LNCaP clone FGC (cell line): ENCODE data around the gene POR.
A peak's percentile ranks its signal among the peaks of the same experiment; 100 is the strongest.

Experiments used
- DNase-seq: peaks from one replicate; pipeline ENCODE4 v3.0.0-alpha.2; 2011; ENCODE audit warnings: low read depth
- H3K4me3 ChIP-seq: 2 replicates; pipeline ENCODE4 v1.5.1; 2011; ENCODE audit warnings: mild to moderate bottlenecking, low read depth, low read length, control low read depth
- TF ChIP-seq, protein P1 (sequence below): IDR thresholded peaks from 2 replicates; pipeline ENCODE4 v1.5.1; 2012; ENCODE audit warnings: mild to moderate bottlenecking; ENCODE audit not compliant: control insufficient read depth, insufficient read depth; ENCODE audit errors: extremely low read depth

The POR gene

DNA sequence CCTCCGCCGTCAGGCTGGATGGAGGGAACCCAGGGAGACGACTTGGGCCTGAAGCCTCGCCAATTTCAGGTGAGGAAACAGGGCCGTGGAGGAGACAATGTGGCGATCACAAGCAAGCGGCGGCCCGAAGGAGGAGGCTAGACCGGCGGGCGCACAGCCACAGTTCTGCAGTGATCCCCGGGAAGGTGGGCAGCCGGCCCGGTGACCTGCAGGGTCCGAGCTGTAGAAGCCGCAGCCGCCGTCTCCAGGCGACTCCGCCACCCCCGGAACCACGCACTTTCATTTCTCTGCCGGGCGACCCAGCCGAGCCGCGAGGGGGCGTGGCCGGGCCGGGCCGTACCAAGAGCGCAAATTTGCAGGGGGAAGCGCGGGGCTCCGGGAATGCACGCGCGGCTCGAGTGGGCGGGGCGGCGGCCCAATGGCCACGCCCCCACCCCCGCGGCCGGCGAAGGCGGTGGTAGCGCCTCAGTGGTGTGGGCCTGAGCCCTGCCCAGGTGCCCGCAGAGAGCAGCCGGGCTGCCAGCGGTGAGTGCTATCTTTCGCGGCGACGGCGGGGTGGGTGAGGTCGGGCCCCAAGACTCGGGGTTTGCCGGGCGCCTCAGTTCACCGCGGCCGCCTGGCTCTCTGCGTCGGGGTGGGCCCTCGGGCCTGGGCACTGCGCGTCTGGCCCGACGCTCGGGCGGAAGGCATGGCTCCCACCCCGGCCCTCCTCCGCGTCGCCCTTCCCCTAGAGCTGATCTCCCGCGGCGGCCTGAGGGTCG, at the start of gene POR:
POR (plus strand) TSS at position 501 of the 761 bp plus-strand sequence. CDS start 38,847 bp downstream, outside the sequence.
- TF ChIP-seq, protein P1, sequence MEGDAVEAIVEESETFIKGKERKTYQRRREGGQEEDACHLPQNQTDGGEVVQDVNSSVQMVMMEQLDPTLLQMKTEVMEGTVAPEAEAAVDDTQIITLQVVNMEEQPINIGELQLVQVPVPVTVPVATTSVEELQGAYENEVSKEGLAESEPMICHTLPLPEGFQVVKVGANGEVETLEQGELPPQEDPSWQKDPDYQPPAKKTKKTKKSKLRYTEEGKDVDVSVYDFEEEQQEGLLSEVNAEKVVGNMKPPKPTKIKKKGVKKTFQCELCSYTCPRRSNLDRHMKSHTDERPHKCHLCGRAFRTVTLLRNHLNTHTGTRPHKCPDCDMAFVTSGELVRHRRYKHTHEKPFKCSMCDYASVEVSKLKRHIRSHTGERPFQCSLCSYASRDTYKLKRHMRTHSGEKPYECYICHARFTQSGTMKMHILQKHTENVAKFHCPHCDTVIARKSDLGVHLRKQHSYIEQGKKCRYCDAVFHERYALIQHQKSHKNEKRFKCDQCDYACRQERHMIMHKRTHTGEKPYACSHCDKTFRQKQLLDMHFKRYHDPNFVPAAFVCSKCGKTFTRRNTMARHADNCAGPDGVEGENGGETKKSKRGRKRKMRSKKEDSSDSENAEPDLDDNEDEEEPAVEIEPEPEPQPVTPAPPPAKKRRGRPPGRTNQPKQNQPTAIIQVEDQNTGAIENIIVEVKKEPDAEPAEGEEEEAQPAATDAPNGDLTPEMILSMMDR, result no peak
- peak; percentile 68 for DNase-seq

GRCh38 chr7:75866114-75866488, 48.9 kb upstream of the POR start:
- TF ChIP-seq, protein P1, result no peak
- DNase-seq, result no peak

More for the DNA sequence above, at the start of gene POR:
- peak within 1 kb of the TSS; percentile 98 for H3K4me3 ChIP-seq

GRCh38 chr7:75866489-75867389, 48.2 kb upstream of the POR start:
- TF ChIP-seq, protein P1, result peak; percentile 96
- H3K4me3 ChIP-seq, result no peak overlapping the region
- no peak for DNase-seq

More at GRCh38 chr7:75866114-75866488, 48.9 kb upstream of the POR start:
- no peak overlapping the region for H3K4me3 ChIP-seq

- no peak overlapping the region for H3K4me3 ChIP-seq
- DNase-seq, result no peak
- TF ChIP-seq, protein P1, result no peak
Observed at GRCh38 chr7:75867390-75867717, 47.6 kb upstream of the POR start.

DNA sequence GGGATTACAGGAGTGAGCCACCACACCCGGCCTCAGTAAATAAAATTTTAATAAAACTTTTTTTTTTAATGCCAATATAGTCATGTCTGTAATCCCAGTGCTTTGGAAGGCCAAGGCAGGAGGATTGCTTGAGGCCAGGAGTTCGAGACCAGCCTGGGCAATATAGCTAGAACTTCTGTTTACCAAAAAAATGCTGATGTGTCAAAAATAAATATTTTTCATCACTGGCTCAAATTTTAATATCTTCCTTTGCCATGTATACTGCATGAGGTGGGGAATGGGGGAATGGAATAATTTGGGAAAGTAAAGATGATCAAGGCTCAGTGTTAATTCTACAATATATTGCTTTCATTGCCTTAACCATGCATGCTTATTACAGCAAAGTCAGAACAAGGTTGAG, 46.8 kb upstream of the POR start:
- DNase-seq, result no peak
- no peak overlapping the region for H3K4me3 ChIP-seq
- TF ChIP-seq, protein P1, result no peak

GRCh38 chr7:75869776-75870379, 45.1 kb upstream of the POR start:
- TF ChIP-seq, protein P1, result no peak
- no peak for DNase-seq
- no peak overlapping the region for H3K4me3 ChIP-seq
